HEK293 (cell line): ENCODE results near the gene NEGR1.

ENCODE experiments used
- HOXD13 ChIP-seq: sonication (generic); formaldehyde crosslinking; IDR thresholded peaks from 2 replicates; pipeline ENCODE4 v1.8.0; 2022; ENCODE audit warnings: missing genetic modification reagents, borderline replicate concordance
- KLF8 ChIP-seq: fragments of 450-650 bp; formaldehyde crosslinking; IDR thresholded peaks from 2 replicates; pipeline ENCODE4 v1.5.1; 2016; ENCODE audit warnings: missing biosample characterization, missing genetic modification characterization
- ZNF121 ChIP-seq: fragments of 450-650 bp; formaldehyde crosslinking; IDR thresholded peaks from 2 replicates; pipeline ENCODE4 v1.5.1; 2016; ENCODE audit warnings: missing biosample characterization, missing genetic modification characterization
- ZNF133 ChIP-seq: fragments of 450-650 bp; formaldehyde crosslinking; IDR thresholded peaks from 2 replicates; pipeline ENCODE4 v1.5.1; 2016; ENCODE audit warnings: missing biosample characterization, missing genetic modification characterization
- ZNF19 ChIP-seq: fragments of 450-650 bp; formaldehyde crosslinking; IDR thresholded peaks from 2 replicates; pipeline ENCODE4; 2016; ENCODE audit warnings: missing biosample characterization, missing genetic modification characterization, low read depth
- ZNF24 ChIP-seq: fragments of 450-650 bp; formaldehyde crosslinking; IDR thresholded peaks from 2 replicates; pipeline ENCODE4 v1.5.1; 2016; ENCODE audit warnings: missing biosample characterization, missing genetic modification characterization
- ZNF274 ChIP-seq, 2 experiments: fragments of 200-500 bp in 1 of 2; fragments of 450-650 bp in 1 of 2; sonication (Bioruptor generic) in 1 of 2; formaldehyde crosslinking in 1 of 2; IDR thresholded peaks; 2 replicates each; pipeline versions ENCODE4 v1.5.1 to v1.6.1; 2014 to 2016; ENCODE audit warnings: borderline replicate concordance in 1 of 2, inconsistent platforms in 1 of 2, low read length in 1 of 2, missing biosample characterization in 1 of 2, missing genetic modification characterization in 1 of 2
- ZNF366 ChIP-seq: fragments of 450-650 bp; formaldehyde crosslinking; conservative IDR thresholded peaks from 2 replicates; pipeline ENCODE4 v1.5.1; 2016; ENCODE audit warnings: missing biosample characterization, missing genetic modification characterization
- ZNF433 ChIP-seq: fragments of 450-650 bp; formaldehyde crosslinking; IDR thresholded peaks from 2 replicates; pipeline ENCODE4 v1.5.1; 2016; ENCODE audit warnings: missing biosample characterization, missing genetic modification characterization, low read depth
- ZNF488 ChIP-seq: fragments of 450-650 bp; formaldehyde crosslinking; IDR thresholded peaks from 2 replicates; pipeline ENCODE4 v1.5.1; 2016; ENCODE audit warnings: missing biosample characterization, missing genetic modification characterization
- ZNF518A ChIP-seq: fragments of 450-650 bp; formaldehyde crosslinking; conservative IDR thresholded peaks from 2 replicates; pipeline ENCODE4 v1.5.1; 2016; ENCODE audit warnings: low read depth, missing biosample characterization, missing genetic modification characterization
- ZNF658 ChIP-seq: fragments of 450-650 bp; formaldehyde crosslinking; IDR thresholded peaks from 2 replicates; pipeline ENCODE4; 2016; ENCODE audit warnings: missing biosample characterization, missing genetic modification characterization
- ZNF785 ChIP-seq: fragments of 450-650 bp; formaldehyde crosslinking; IDR thresholded peaks from 2 replicates; pipeline ENCODE4 v1.5.1; 2016; ENCODE audit warnings: missing biosample characterization, missing genetic modification characterization
- ZNF792 ChIP-seq: fragments of 450-650 bp; formaldehyde crosslinking; IDR thresholded peaks from 2 replicates; pipeline ENCODE4 v1.5.1; 2016; ENCODE audit warnings: missing biosample characterization, missing genetic modification characterization
- ZXDB ChIP-seq: fragments of 450-650 bp; formaldehyde crosslinking; IDR thresholded peaks from 2 replicates; pipeline ENCODE4 v1.5.1; 2016; ENCODE audit warnings: missing biosample characterization, missing genetic modification characterization
- TF ChIP-seq, protein P1 (sequence below): fragments of 450-650 bp; formaldehyde crosslinking; conservative IDR thresholded peaks from 2 replicates; pipeline ENCODE4 v1.5.1; 2016; ENCODE audit warnings: low read depth, missing biosample characterization, missing genetic modification characterization
- TF ChIP-seq, protein P2 (sequence below): fragments of 450-650 bp; formaldehyde crosslinking; IDR thresholded peaks from 2 replicates; pipeline ENCODE4 v1.5.1; 2016; ENCODE audit warnings: missing biosample characterization, missing genetic modification characterization
- TF ChIP-seq, protein P3 (sequence below): fragments of 450-650 bp; formaldehyde crosslinking; IDR thresholded peaks from 2 replicates; pipeline ENCODE4 v1.5.1; 2016; ENCODE audit warnings: missing biosample characterization, missing genetic modification characterization
- TF ChIP-seq, protein P4 (sequence below): fragments of 450-650 bp; formaldehyde crosslinking; IDR thresholded peaks from 2 replicates; pipeline ENCODE4 v1.5.1; 2016; ENCODE audit warnings: missing biosample characterization, missing genetic modification characterization
- TF ChIP-seq, protein P5 (sequence below): IDR thresholded peaks from 2 replicates; pipeline ENCODE4 v1.6.1; 2011; ENCODE audit warnings: mild to moderate bottlenecking, low read depth, low read length, borderline replicate concordance

NEGR1 gene

DNA sequence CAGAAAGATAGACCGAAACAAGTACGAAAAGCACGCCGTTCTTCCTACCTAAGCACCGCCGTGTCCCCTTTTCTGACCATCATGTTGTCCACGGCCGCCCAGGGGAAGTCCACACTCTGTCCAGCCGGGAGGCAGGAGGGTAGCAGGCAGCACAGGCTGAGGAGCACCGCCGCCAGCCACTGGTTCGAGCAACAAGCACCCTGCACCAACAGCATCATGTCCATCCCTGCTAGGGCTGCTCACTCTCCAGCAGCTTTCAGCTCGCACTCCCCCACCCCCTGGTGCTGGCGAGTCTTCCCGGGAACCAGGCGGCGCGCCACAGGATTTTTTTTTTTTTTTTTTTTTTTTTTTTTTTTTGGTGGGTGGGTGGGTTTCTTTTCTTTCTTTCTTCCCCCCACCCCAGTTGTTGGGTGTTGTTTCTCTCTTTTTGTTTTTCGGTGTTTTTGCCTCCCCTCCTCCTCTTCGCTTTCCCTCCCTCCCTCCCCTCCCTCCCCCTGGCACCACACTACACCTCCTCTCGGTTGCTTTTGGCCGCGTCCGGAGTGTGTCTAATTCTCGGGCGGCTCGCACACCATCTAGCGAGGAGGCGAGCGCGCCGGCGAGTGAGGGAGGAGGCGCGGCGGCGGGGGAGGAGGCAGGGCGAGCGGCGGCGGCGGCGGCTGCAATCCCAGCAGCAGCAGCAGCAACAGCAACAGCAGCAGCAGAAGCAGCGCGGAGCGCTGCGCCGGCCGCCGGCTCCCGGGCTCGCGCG, at the start of gene NEGR1 (continued):
- TF ChIP-seq, protein P1, sequence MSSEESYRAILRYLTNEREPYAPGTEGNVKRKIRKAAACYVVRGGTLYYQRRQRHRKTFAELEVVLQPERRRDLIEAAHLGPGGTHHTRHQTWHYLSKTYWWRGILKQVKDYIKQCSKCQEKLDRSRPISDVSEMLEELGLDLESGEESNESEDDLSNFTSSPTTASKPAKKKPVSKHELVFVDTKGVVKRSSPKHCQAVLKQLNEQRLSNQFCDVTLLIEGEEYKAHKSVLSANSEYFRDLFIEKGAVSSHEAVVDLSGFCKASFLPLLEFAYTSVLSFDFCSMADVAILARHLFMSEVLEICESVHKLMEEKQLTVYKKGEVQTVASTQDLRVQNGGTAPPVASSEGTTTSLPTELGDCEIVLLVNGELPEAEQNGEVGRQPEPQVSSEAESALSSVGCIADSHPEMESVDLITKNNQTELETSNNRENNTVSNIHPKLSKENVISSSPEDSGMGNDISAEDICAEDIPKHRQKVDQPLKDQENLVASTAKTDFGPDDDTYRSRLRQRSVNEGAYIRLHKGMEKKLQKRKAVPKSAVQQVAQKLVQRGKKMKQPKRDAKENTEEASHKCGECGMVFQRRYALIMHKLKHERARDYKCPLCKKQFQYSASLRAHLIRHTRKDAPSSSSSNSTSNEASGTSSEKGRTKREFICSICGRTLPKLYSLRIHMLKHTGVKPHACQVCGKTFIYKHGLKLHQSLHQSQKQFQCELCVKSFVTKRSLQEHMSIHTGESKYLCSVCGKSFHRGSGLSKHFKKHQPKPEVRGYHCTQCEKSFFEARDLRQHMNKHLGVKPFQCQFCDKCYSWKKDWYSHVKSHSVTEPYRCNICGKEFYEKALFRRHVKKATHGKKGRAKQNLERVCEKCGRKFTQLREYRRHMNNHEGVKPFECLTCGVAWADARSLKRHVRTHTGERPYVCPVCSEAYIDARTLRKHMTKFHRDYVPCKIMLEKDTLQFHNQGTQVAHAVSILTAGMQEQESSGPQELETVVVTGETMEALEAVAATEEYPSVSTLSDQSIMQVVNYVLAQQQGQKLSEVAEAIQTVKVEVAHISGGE (tag by site-specific recombination): no peak
- TF ChIP-seq ZNF121 (tag by site-specific recombination): no peak
- TF ChIP-seq ZNF366 (tag by site-specific recombination): no peak; the same call in 1 of the 2 replicates
- TF ChIP-seq ZNF785 (tag by site-specific recombination): no peak
- no peak for TF ChIP-seq ZNF488 (tag by site-specific recombination)
- TF ChIP-seq ZNF433 (tag by site-specific recombination): no peak
- TF ChIP-seq, protein P2, sequence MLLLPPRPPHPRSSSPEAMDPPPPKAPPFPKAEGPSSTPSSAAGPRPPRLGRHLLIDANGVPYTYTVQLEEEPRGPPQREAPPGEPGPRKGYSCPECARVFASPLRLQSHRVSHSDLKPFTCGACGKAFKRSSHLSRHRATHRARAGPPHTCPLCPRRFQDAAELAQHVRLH (tag by site-specific recombination): no peak
- no peak for TF ChIP-seq ZNF24 (tag by site-specific recombination)
- TF ChIP-seq ZNF133 (tag by site-specific recombination): no peak
- no peak for TF ChIP-seq ZNF274 (IDR thresholded peaks at IDR 0.05; ENCODE audit: low read length)
- no peak for TF ChIP-seq ZNF274 (tag by site-specific recombination; IDR thresholded peaks at IDR 0.05; ENCODE audit: borderline replicate concordance)
- no peak for TF ChIP-seq HOXD13 (CRISPR knock-in tag)
- TF ChIP-seq, protein P3, sequence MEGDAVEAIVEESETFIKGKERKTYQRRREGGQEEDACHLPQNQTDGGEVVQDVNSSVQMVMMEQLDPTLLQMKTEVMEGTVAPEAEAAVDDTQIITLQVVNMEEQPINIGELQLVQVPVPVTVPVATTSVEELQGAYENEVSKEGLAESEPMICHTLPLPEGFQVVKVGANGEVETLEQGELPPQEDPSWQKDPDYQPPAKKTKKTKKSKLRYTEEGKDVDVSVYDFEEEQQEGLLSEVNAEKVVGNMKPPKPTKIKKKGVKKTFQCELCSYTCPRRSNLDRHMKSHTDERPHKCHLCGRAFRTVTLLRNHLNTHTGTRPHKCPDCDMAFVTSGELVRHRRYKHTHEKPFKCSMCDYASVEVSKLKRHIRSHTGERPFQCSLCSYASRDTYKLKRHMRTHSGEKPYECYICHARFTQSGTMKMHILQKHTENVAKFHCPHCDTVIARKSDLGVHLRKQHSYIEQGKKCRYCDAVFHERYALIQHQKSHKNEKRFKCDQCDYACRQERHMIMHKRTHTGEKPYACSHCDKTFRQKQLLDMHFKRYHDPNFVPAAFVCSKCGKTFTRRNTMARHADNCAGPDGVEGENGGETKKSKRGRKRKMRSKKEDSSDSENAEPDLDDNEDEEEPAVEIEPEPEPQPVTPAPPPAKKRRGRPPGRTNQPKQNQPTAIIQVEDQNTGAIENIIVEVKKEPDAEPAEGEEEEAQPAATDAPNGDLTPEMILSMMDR: no peak
- TF ChIP-seq, protein P4, sequence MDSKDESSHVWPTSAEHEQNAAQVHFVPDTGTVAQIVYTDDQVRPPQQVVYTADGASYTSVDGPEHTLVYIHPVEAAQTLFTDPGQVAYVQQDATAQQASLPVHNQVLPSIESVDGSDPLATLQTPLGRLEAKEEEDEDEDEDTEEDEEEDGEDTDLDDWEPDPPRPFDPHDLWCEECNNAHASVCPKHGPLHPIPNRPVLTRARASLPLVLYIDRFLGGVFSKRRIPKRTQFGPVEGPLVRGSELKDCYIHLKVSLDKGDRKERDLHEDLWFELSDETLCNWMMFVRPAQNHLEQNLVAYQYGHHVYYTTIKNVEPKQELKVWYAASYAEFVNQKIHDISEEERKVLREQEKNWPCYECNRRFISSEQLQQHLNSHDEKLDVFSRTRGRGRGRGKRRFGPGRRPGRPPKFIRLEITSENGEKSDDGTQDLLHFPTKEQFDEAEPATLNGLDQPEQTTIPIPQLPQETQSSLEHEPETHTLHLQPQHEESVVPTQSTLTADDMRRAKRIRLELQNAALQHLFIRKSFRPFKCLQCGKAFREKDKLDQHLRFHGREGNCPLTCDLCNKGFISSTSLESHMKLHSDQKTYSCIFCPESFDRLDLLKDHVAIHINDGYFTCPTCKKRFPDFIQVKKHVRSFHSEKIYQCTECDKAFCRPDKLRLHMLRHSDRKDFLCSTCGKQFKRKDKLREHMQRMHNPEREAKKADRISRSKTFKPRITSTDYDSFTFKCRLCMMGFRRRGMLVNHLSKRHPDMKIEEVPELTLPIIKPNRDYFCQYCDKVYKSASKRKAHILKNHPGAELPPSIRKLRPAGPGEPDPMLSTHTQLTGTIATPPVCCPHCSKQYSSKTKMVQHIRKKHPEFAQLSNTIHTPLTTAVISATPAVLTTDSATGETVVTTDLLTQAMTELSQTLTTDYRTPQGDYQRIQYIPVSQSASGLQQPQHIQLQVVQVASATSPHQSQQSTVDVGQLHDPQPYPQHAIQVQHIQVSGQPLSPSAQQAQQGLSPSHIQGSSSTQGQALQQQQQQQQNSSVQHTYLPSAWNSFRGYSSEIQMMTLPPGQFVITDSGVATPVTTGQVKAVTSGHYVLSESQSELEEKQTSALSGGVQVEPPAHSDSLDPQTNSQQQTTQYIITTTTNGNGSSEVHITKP (tag by site-specific recombination): peak; percentile 85
- no peak for TF ChIP-seq ZNF19 (tag by site-specific recombination)
- no peak for TF ChIP-seq ZNF792 (tag by site-specific recombination)
- no peak for TF ChIP-seq ZNF658 (tag by site-specific recombination)
- no peak for TF ChIP-seq ZNF518A
- TF ChIP-seq, protein P5, sequence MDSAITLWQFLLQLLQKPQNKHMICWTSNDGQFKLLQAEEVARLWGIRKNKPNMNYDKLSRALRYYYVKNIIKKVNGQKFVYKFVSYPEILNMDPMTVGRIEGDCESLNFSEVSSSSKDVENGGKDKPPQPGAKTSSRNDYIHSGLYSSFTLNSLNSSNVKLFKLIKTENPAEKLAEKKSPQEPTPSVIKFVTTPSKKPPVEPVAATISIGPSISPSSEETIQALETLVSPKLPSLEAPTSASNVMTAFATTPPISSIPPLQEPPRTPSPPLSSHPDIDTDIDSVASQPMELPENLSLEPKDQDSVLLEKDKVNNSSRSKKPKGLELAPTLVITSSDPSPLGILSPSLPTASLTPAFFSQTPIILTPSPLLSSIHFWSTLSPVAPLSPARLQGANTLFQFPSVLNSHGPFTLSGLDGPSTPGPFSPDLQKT: no peak
- TF ChIP-seq KLF8 (tag by site-specific recombination): no peak
- no peak for TF ChIP-seq ZXDB
